K562 (cell line): ENCODE results near the gene AQR.

Source experiments
- CEBPB ChIP-seq: fragments of 450-650 bp; IDR thresholded peaks from 2 replicates; pipeline ENCODE4 v1.6.1; 2016; ENCODE audit warnings: missing genetic modification characterization, missing compliant biosample characterization
- CTCF ChIP-seq, 3 experiments: IDR thresholded peaks in 2 of 3; conservative IDR thresholded peaks in 1 of 3; 2 replicates each; pipeline ENCODE4 v1.5.1; 2011 to 2012; ENCODE audit warnings: low read length in 3 of 3, mild to moderate bottlenecking in 3 of 3, control low read depth in 2 of 3, improper control_type of control experiment in 1 of 3, inconsistent platforms in 1 of 3, low read depth in 1 of 3, mixed read lengths in 1 of 3, moderate library complexity in 1 of 3; ENCODE audit not compliant: insufficient read depth in 2 of 3
- HMG20A ChIP-seq: fragments of 450-650 bp; formaldehyde crosslinking; conservative IDR thresholded peaks from 2 replicates; pipeline ENCODE4 v1.4.0; 2020; ENCODE audit warnings: mild to moderate bottlenecking, mixed read lengths
- RBFOX2 ChIP-seq: fragments of 200-400 bp; formaldehyde crosslinking; IDR thresholded peaks from 2 replicates; pipeline ENCODE4 v1.6.1; 2017; ENCODE audit warnings: low read depth, mild to moderate bottlenecking, low read length, moderate library complexity
- RCOR1 ChIP-seq, 2 experiments: IDR thresholded peaks; 2 replicates each; pipeline ENCODE4 v1.6.1; 2012; ENCODE audit warnings: low read depth in 2 of 2, low read length in 2 of 2, borderline replicate concordance in 1 of 2, improper control_type of control experiment in 1 of 2
- SPI1 ChIP-seq: IDR thresholded peaks from 2 replicates; pipeline ENCODE4 v1.6.1; 2011; ENCODE audit warnings: low read depth, low read length, control low read depth, borderline replicate concordance
- SRF ChIP-seq, 2 experiments: fragments of 250-450, 450-650 bp in 1 of 2; sonication (Bioruptor Pico) in 1 of 2; sonication (generic) in 1 of 2; formaldehyde crosslinking; IDR thresholded peaks; 2 replicates each; pipeline versions ENCODE4 v1.5.0 to v1.5.1; 2020 to 2022; ENCODE audit warnings: mild to moderate bottlenecking in 1 of 2, missing genetic modification reagents in 1 of 2
- VEZF1 ChIP-seq: fragments of 200-800 bp; sonication (Bioruptor generic); IDR thresholded peaks from 2 replicates; pipeline ENCODE4 v1.6.1; 2017; ENCODE audit warnings: missing genetic modification characterization, missing compliant biosample characterization

GRCh38 chr15:34993412-34993811, 23.9 kb upstream of the AQR start:
- TF ChIP-seq VEZF1 (CRISPR knock-in tag), result no peak
- TF ChIP-seq RCOR1 (IDR thresholded peaks at IDR 0.05; ENCODE audit: borderline replicate concordance in 1 of 2, low read depth in 2 of 2, low read length in 2 of 2), result no peak
- no peak for TF ChIP-seq HMG20A
- no peak for TF ChIP-seq SRF (CRISPR knock-in tag; IDR thresholded peaks at IDR 0.05)
- no peak for TF ChIP-seq CEBPB
- TF ChIP-seq CTCF (IDR thresholded peaks at IDR 0.05 in 2 of 3, conservative IDR thresholded peaks at IDR 0.05 in 1 of 3; ENCODE audit: insufficient read depth in 2 of 3, low read depth in 1 of 3, low read length in 3 of 3), result no peak
- no peak for TF ChIP-seq SPI1
- no peak for TF ChIP-seq RBFOX2
